Measurements from ENCODE around the gene NPAS3.

The NPAS3 gene

DNA sequence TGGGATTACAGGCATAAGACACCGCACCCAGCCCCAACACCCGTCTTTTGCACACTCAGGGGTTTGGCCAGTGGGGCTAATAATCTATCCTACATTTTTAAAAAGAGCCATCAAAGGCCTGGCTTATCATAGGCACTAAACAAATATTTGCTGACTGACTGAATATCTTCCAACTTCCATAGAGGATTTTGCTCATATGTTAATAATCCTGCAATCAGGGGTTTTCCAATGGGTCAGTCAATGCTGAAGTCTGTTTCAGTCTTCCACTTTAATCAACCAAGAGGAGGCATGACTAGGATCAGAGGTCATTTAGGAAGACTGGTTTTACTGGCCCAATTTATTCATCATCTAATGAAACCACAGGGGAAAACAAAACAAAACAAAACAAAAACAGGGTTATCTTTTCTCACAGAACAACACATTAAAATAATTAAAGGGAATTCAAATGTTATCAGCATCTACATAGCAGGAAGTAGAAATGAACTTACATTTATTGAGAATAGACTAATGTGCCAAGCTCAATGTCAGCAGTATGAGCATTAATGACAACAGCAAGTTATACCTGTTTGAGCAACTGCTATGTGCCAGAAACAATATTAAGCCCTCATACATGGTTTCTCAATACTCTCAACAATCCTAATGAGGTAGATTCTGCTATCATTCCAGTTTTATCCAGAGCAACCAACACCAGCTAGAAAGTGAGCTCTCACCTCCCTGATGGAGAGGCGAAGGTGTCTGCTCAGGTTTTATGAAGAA, 640.0 kb downstream of the NPAS3 start:
- DNase-seq (ENCODE audit: low read depth in 2 of 2) = no peak

DNA sequence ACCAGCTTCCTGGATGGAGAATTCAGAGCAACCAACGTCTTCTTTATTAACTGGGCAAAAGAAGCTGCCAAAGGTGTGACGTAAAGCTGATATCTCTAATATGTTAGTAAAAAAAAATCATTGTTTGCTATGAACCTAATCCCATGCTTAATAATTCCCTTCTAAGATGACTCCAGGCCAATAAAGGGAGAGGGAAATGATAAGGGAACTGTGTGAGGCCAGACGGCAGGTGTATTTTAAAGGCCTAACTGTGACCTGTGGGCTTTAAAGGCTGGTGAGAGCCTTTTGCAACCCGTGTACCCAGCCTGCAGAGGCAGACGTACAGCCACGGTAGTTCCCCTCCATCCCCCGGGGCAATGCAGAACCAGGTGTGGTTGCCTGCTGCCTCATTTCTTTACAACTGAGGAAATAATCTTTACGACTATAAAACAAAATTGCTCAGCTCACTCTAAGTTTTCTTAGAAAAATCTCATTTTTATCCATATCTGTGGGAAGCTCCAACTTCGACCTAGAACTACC, 641.6 kb downstream of the NPAS3 start:
- no peak for DNase-seq (ENCODE audit: low read depth in 2 of 2)

DNA sequence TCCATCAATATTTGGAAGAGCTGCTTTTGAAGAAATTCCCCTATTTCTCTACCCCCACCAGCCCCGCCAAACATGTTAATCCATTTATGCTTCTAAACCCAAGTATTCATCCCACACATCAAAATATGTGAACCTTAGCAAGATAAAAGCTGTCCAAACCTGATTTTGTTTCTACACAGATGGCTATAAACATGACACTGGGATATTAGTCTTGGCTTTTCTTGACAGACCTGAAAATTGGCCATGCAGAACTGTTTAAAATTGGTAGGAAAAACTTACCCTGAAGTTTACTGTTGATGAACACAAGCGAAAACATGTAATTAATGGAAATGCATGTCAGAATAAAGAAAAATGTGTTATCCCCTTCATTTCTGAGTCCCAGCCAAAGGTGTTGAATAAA, 642.2 kb downstream of the NPAS3 start:
- DNase-seq (ENCODE audit: low read depth in 2 of 2) = no peak

DNA sequence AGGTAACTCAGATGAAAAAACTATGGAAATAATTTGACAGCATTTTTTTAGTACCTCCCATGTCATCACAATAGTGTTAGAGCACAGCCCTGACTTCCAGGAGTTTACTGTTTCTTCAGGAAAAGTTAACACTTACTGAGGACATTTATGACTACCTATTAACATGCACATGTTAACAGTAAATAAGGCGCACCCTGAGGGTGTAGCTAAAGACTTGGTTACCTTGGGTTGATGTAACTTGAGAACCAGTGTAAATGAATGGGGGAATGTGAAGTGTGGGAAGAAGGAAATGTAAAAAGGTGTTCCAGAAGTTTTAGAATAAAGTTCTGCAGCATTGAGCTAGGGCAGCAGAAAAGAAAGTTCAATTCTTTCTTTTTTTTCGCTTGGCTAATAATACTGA, 646.0 kb downstream of the NPAS3 start:
- DNase-seq (ENCODE audit: low read depth in 2 of 2) = no peak

DNA sequence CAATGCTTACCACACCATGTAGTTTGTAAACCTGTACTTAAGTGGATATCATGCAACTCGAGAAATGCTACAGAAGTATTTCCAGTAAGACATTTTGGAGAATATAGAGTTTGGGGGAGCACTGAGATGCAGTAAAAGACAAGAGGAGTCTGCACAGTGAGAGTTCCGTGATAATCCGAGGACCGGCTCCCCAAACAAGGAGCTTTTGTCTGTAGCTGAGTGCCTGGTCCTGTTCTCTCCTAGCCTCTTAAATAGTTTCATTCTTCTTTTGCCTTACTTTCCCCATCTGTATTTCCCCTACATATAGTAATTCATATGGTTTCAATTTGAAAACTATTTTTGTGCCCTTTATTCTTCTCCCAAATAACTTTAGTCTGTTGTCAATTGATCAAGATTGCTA, 648.1 kb downstream of the NPAS3 start:
- no peak for DNase-seq (ENCODE audit: low read depth in 2 of 2)

DNA sequence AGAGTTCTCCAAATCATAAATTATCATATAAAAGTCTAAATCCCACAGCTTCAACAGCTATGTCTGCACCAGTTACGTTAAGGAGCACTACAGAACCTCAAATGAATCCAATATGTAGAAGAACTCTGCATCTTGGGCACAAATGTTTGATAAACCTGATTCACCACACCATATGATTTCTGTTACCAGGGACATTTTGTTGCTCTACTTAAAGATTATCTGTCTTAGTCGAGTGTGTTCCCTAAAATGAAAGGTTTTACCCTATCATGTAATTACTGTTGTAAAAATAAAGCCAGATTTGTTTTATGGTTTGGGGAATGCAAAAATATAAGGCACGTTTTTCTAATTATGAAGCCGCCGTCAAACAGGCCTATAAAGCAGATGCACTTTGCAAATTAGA, 649.1 kb downstream of the NPAS3 start:
- DNase-seq (ENCODE audit: low read depth in 2 of 2) = no peak

DNA sequence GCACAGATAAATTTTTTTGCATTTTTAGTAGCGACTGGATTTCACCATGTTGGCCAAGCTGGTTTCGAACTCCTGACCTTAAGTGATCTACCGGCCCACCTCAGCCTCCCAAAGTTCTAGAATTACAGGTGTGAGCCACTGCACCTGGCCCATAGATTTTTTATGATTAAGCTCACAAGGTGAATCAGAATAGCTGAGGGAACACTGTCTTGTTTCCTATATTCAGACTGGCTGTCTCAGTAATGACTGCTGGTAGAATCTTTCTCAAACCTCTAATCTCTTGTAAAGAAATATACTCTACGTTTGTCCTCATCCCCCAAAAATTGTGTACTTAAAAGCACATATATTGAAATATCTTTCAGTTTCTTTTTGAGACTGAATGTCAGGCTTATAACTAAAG, 650.1 kb downstream of the NPAS3 start:
- DNase-seq (ENCODE audit: low read depth in 2 of 2) = no peak

DNA sequence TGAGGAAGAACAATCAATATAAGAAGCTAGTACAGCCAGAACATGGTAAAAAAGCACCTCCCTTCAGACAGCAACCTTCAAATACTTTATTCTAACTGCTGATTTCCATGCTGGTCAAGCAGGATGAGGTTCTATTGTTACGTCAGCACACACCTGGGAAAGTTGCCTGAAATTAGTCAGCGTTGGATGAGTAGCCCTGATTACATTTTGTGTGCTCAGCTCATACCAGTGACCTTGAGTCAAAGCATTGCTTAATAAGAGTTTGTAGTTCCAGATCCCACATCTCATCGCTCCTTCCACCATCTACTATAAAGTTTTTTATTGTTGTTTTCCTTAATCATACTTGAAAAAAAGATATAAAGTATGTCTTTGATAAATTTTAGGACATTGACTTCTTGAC, 650.7 kb downstream of the NPAS3 start:
- no peak for DNase-seq (ENCODE audit: low read depth in 2 of 2)

DNA sequence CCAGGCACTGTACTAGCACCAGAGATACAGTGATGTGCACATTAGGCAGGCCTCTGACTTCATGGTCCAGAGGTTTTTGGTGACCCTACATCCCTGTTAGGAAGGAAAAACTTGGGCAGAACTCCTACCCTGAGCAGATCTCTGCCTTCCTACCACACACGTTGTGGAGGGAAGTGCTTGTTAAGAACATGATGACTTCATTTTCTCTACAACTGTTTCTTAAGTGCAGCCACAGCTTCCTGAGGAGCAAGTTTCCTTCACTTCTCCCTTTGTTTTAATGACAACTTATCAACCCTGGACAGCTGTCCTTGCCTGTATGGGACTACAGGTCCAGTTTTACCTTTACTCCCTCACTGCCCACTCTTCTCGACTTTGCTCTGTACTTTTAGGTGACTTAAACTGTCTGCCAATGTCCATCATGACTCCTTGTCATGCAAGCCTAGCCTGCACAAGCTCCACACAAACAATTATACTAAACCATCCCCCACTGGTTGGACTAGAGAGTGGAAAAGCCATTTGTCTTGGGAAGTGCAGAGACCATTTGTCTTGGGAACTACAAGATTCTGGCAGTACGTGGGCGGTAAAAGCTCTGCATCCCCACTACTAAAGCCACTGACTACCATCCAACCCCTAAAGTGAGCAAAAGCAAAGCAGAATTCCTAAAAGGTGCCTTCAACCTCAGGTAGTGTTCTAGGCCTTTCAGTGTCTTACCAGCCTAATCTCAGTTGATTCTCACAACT, 652.4 kb downstream of the NPAS3 start:
- DNase-seq (ENCODE audit: low read depth in 2 of 2) = no peak

DNA sequence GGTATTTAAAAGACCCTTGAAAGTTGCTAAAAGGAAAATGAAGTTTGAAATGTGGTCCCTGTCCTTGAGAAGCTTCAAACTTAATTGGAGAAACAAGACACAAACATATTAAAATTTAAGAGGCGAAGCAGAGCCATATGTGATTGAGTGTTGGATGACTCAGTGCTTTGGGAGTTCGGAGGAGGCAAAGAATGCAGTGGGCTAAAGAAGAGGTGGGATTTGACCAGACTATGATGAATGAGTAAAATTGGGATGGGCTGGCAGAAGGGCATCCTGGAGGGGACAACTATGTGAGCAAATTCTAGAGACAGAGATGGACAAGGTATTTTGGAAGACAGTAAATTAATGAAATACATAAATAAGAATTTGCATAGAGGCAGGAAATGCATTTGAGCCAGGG, 653.6 kb downstream of the NPAS3 start:
- DNase-seq (ENCODE audit: low read depth in 2 of 2) = no peak

DNA sequence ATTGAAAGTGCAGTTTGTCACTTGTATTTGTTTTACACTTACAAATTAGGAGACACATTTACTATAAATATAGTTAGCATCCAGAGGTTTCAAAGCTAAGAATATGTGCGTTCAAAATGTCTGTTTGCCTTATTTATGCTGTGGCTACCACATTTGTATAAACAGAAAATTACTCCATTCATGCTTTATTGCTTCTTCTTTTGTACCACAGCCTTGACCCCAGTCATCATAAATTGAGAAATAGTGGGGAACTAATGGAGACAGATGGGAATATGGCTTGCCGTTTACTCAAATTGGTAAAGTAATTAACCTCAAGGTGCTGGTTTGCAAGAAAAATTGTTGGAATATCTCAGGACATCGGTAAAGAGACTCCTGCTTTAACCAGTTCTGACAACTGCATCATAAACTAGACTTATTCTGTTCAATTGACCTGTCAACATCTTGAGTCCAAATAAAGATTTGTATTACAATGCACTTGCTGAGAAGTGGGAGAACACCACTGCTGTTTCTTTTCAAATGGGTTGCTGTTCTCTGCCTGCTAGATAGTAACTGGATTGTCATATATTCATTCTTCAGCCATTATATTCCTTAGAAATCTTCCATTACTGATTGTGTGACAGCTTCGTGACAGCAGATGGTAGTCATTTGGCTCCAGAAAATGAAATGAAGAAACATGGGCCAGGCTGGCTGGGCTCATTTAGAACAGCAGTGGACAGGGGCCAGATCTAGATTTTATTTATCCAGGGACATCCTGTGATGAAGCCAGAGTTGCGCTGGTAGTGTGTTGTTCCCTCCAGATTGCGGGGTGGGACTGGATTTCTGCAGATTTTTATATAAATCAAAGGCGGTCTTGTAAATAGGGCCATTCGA, 657.8 kb downstream of the NPAS3 start:
- no peak for DNase-seq (ENCODE audit: low read depth in 2 of 2)

DNA sequence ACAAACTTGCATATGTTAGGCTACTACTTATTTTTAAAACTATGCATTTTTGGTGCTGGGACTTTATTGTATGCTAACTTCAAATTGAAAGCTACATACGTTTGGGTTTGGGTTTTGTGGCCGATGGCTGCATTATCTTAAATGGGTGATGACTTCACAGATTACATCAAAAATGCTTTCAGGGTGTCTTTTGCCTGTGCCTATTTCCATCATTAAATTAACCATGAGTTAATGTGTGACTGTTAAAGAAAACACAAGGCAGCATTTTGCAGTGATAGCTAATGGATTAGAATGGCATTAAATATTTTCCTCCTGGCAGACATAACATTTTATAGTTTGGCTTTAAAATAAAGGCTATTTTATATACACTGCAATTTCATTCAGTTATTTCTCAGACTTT, 659.9 kb downstream of the NPAS3 start:
- no peak for DNase-seq (ENCODE audit: low read depth in 2 of 2)

DNA sequence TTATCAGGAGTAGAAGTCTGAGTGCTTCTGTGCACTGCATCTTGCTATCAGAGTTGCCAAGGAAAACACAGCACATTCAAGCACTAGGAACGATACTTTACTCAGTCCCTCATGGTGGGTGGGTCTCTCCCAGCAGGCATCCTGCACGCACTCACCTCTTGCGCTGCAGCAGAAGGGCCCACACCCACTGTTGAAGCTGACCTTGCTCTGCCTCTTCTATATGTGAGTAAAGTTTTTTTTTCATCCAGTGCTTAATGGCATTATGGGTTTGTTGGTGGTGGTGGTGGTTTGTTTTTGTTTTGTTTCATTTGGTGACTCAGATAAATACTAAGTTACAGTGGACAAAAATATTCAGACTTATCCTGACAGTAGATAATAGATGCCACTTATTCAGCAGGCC, 663.7 kb downstream of the NPAS3 start:
- no peak for DNase-seq (ENCODE audit: low read depth in 2 of 2)

DNA sequence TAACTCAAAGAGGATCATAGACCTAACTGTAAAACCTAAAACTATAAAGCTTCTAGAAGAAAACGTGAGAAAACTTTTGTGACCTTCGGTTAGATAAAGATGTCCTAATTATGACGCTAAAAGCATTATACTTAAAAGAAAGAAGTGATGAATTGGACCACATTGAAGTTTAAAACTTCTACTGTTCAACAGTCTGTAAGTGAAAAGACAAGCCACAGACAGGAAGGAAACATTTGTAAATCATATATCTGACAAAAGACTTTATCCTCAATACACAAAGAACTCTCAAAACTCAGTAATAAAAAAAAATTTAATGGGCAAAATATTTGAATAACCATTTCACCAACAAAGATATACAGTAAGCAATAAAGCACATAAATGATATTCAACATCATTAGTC, 667.9 kb downstream of the NPAS3 start:
- no peak for DNase-seq (ENCODE audit: low read depth in 2 of 2)

DNA sequence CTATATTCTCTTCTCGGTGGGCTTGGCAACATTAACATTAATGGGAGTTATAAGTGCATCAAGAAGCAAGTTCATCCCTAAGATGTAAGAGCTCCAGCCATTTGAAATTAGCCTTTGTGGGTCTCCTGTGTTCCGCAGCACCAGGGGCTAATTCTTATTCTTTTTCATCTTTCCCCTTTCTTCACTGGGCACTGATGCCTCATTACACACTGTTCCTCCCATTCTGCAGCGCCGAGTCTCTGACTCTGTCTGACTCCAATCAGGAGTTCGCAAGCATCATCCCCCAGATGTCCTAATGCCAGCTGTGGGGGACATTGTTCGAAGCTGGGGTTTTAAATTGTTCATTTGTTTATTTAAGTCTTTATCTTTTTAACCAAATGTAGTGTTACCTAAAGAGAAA, 670.9 kb downstream of the NPAS3 start:
- no peak for DNase-seq (ENCODE audit: low read depth in 2 of 2)

DNA sequence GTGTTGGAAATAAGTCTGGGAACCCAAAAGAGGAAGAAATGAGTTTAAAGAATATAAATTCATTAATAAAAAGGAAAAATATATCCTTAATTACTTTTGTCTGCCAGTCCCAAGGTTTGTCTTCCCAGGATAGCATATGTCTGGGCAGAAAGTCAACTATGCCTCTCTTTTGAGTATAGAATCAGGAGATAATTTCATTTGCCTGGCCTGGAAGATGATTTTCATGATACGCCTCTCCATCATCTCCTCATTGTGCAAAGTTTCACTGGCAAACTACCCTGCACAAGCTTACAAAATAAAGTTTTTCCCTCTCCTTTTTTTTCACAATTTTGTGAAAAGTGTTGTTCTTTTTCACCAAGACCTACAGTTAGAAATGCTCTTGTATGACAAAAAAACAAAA, 671.4 kb downstream of the NPAS3 start:
- no peak for DNase-seq (ENCODE audit: low read depth in 2 of 2)

DNA sequence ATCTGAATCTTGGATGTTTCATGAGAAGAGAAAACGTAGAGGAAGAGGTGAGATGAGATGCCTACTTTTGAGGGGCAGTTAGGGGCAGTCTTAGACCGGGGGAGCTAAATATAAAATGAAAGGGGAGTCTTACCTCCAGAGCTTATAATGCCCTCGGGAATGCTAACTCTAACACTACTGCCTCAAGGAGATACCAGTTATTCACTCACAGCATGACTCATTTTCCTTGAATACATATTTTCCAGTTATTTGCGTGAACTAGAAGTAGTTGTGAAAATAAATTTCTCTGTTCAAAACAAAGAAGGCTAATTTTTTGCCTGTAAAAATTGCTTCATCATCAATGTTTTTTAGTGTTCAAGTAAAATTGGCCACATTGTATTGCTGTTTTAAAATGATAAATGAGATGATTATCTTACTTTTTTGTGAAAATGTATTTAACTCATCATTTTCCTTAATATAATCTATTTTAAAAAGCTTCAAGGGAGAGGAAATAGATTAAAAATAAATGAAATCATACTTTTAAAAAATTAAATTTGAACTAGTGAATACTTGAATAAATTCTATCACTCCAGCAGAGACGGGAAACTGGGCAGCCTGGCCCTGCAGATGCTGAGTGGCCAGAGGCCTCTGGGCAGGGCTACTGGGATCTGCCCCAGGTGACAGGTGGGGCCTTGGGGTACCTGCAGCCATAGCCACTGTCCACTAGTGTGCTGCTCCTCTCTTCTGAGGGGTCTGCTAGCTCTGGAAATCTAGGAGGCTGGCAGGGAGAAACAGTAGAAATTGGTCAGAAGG, 672.9 kb downstream of the NPAS3 start:
- no peak for DNase-seq (ENCODE audit: low read depth in 2 of 2)

DNA sequence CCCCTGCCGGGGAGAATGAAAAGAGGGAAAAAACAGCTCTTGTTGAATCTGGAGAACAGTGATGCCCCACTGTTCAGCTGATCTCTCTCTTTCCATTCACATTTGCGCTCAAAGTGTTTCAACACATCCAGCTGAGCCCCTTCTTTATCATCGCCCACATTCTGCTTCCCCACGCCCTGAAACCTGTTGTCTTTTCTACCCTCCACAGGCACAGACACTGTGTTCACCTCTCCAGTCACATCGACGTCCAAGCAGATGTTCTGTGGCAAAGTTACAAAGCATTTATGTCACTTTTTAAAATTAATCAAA, 673.5 kb downstream of the NPAS3 start:
- DNase-seq (ENCODE audit: low read depth in 2 of 2) = no peak

DNA sequence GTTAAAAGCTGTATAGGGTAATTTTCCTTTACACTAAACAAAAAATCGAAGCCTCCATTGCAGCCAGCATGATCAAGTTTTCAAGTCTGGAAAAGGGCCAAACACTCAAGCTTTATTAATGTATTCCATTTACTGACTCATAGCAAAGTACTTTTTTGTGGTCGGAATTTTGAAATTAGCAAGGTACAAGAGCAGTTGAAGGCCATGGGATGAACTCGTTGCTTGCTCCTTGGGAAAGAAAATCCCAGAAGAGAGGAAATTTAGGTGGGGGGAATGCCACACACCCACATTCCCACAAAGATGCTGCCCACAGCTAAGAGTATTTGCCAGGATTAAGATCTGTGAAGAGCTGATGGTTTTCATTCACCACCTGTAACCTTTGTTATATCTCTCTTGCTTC, 678.5 kb downstream of the NPAS3 start:
- no peak for DNase-seq (ENCODE audit: low read depth in 2 of 2)

DNA sequence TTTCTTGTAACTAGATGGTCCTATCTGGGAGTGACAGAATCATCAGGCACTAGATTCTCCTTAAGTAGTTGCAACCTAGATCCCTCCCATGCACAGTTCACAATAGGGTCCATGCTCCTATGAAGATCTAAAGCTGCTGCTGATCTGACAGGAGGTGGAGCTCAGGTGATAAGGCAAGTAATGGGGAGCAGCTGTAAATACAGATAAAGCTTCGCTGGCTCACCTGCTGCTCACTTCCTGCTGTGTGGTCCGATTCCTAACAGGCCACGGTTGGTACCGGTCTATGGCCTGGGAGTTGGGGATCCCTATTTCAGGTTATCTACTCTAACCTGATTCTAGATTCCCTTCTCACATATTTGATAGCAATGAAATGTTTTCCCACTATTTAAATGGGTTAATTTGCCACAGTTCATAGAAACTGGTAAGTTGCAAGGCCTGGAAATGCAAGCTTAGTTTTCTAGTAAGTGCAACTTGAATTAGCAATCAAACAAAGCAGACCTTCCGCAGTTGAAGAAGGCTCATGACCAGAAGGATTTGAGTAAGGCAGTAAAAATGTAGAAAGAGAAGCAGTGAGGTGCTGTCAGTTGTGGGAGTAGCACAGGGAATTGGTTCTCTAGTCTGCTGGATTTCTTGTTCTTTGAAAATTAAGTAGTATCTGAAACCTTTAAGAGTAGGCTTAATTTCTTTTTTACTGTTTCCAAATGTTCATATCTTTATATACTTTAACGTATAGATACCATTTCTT, 679.9 kb downstream of the NPAS3 start:
- DNase-seq (ENCODE audit: low read depth in 2 of 2) = no peak

DNA sequence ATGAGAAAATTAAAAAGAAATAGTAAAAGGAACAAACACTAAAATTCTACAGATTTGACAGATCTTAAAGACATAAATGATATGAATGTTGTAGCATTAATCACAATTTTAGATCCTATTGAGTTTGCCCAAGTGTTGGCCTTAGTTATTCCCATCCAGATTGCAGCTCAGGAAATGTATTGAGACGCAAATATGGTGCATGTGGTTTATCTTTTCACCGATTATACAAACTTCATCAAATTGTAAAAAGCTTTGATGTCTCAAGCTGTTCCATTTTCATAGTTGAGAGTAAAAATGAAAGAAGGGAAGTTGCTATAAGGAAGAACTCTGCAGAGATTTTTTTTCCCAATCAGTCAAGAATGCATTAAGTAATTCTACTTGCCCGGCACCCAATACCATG, 683.8 kb downstream of the NPAS3 start:
- no peak for DNase-seq (ENCODE audit: low read depth in 2 of 2)
